NB4 (cell line): ENCODE measurements around the gene TSTD1.

ENCODE experiments used
- MYC ChIP-seq: IDR thresholded peaks from 2 replicates; pipeline ENCODE4 v1.6.1; 2011; ENCODE audit warnings: low read depth, low read length
- POLR2A ChIP-seq: IDR thresholded peaks from 2 replicates; pipeline ENCODE4 v1.6.1; 2011; ENCODE audit warnings: mild to moderate bottlenecking; ENCODE audit not compliant: insufficient read length; ENCODE audit errors: extremely low read depth
- TF ChIP-seq, protein P1 (sequence below): IDR thresholded peaks from one replicate; pipeline ENCODE4 v1.5.1; 2012; ENCODE audit warnings: low read depth, low read length
- TF ChIP-seq, protein P2 (sequence below): IDR thresholded peaks from 2 replicates; pipeline ENCODE4 v1.6.1; 2011; ENCODE audit warnings: low read depth, low read length

DNA sequence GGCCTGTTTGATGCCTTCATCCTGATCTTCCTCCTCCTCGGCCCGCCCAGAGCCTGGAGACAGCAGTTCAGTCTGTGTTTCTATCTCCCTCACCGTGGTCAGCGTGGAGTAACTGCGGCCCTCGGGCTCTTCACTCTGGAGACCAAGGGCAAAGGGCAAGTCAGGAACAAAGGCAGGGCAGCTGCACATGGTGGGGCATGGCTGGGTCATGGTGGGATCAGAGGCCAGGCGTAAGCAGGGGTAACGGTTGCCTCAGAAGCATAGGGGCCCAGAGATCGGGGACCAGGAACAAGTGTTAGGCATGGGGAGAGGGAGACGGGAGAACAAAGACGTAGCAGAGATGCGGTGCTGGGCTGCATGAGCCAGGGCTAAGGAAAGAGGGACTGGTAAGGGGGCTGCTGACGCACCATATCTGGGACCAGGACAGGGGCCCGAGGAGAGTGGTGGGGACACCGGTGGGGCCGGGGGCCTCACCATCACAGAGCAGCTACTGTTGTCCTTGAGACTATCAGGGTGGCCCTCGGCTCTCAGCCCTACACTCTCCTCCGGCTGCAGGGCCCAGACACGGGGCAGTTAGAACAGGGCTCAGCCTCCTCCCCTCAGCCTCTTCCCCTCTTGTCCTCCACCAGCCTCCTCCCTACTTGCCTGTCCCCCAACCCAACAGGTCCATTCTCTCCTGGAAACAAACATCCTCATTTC is 34.1 kb upstream of the TSTD1 start:
- TF ChIP-seq, protein P1, sequence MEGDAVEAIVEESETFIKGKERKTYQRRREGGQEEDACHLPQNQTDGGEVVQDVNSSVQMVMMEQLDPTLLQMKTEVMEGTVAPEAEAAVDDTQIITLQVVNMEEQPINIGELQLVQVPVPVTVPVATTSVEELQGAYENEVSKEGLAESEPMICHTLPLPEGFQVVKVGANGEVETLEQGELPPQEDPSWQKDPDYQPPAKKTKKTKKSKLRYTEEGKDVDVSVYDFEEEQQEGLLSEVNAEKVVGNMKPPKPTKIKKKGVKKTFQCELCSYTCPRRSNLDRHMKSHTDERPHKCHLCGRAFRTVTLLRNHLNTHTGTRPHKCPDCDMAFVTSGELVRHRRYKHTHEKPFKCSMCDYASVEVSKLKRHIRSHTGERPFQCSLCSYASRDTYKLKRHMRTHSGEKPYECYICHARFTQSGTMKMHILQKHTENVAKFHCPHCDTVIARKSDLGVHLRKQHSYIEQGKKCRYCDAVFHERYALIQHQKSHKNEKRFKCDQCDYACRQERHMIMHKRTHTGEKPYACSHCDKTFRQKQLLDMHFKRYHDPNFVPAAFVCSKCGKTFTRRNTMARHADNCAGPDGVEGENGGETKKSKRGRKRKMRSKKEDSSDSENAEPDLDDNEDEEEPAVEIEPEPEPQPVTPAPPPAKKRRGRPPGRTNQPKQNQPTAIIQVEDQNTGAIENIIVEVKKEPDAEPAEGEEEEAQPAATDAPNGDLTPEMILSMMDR, result no peak
- TF ChIP-seq MYC (no peak), POLR2A (no peak)
- TF ChIP-seq, protein P2, sequence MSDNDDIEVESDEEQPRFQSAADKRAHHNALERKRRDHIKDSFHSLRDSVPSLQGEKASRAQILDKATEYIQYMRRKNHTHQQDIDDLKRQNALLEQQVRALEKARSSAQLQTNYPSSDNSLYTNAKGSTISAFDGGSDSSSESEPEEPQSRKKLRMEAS, result no peak
